NCI-H510A (cell line): Measurements from ENCODE around the gene CHEK2.
"Not testable (repeated sequence)": the region's sequence is repeated elsewhere in the genome, so short reads cannot be mapped to it uniquely, and the experiment has no call there.

Experiments used
- DNase-seq: peaks from one replicate; lab custom pipeline; 2025; lab: John Stamatoyannopoulos, UW

Gene CHEK2

DNA sequence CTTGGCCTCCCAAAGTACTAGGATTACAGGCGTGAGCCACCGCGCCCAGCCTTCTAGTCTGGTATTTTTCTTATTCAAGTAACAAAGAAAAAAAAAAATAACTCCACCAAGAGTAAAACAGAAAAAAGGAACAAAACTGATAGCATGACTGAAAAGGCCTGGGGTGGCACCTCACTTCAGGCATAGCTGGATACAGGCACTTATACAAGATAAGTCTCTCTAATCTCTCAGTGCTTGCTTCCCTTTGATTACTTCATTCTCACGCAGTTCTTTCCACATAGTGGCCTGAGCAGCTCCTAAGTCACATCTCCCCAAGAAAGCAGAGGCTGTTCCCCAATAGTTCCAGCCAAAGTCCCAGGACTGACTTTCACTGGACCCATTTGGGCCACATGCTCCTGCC lies 58.7 kb downstream of the CHEK2 start:
- DNase-seq, result not testable (repeated sequence)

- DNase-seq, result not testable (repeated sequence)
Measured at GRCh38 chr22:28680813-28681490, 60.7 kb downstream of the CHEK2 start.

GRCh38 chr22:28679611-28680287 lies 61.9 kb downstream of the CHEK2 start, which contains the start of gene TTC28:
Gene TTC28, minus strand, starts transcription at chr22:28679840. Its CDS starts 117 bp downstream, at chr22:28679723.
- DNase-seq, result not testable (repeated sequence)

DNA sequence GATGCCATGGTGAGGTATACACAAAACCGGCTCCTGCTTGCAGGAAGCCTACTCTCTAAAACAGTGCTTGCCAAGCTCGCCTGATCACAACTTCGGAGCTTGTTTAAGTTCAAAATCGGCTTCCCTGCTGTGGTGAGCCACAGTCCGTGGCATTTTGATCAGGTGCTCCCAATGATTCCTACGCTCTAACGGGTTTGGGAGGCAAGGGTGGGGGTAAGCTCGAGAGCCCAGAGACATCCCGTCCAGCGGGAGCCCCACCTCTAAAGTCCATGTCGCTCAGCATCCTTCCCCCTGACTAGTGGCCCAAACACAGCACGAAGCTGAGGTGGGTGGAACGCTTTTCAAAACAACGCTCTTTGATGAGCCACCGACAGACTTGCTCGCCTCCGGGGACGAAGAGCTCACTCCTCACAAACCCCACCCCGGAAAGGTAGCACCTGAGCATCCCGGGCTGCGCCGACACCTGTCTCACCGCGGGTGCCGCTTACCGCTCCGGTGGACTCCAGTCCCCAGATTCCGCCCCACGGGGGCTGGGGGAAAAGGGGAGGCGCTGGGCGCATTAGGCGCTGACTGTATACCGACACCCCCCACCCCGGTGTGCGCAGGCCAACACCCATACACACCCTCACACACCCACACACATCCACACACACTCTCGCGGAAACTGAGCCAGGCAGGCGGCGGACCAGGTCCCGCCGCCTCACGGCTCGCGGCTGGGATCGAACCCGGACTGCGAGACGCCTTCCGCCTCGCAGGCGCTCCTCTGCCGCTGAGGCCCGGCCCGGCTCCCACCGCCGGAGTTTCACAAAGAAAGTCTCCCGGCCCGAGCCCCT lies 62.6 kb downstream of the CHEK2 start:
- not testable (repeated sequence) for DNase-seq

DNA sequence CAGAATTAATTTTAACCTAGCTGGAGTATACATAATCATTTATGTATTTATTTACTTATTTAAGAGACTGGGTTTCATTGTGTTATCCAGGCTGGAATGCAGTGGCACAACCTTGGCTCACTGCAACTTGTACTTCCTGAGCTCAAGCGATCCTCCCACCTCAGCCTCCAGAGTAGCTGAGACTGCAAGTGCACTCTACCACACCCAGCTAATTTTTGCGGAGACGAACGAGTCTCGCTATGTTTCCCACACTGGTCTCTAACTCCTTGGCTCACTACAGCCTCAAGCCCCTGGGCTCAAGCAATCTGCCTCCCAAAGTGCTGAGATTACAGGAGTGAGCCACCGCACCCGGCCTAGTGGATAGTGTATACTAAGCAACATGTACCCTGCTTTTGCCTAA lies 63.5 kb downstream of the CHEK2 start:
- not testable (repeated sequence) for DNase-seq

DNA sequence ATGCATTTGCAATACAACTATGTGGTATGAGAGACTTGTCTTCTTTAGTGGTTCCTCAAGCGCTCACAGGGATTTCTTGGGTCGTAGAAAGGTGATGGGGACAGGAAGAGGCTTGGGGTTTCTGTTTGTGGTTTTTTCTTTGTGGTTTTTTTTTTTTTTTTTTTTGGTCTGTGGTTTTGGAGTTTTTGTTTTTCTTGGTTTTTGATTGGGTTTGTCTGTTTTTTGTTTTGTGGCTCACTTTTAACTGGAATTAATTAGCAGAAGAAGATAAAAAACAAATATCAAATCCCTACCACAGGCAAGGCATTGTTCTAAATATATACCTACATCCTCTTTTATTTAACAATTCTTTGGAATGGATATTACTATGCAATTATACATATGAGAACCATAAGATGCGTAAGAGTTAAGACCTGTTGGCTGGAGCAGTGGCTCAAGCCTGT lies 67.5 kb downstream of the CHEK2 start:
- no peak for DNase-seq

DNA sequence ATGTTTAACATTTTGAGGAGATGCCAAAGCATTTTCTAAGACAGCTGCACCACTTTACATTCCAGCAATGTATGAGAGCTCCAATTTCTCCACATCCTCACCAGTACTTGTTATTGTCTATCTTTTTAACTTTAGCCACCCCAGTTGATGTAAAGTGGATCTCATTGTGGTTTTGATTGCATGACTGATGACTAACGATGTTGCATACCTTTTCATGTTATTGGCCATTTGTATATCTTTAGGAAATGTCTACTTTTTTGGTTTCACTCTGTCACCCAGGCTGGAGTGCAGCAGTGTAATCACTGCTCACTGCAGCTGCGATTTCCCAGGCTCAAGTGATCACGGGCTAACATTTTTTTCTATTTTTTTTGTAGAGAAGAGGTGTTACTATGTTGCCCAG lies 70.9 kb downstream of the CHEK2 start:
- DNase-seq, result no peak

DNA sequence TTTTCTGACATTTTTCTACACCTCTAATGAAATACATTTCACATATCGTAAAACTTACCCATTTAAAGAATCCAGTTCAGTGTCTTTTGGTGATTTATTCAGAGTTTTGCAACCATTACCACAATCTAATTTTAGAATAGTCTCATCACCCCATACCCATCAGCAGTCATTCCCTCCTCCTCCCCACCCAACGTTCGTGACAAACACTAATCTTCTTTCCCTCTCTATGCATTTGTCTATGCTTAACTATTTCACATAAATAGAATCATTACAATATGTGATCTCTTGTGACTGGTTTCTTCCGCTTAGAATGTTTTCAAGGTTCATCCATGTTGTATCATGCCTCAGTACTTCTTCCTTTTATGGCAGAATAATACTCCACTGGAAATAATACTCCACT lies 71.5 kb downstream of the CHEK2 start:
- DNase-seq, result no peak

- no peak for DNase-seq
Measured at GRCh38 chr22:28669387-28669786, 72.2 kb downstream of the CHEK2 start.

- not testable (repeated sequence) for DNase-seq
Measured at GRCh38 chr22:28663569-28663942, 78.1 kb downstream of the CHEK2 start.

DNA sequence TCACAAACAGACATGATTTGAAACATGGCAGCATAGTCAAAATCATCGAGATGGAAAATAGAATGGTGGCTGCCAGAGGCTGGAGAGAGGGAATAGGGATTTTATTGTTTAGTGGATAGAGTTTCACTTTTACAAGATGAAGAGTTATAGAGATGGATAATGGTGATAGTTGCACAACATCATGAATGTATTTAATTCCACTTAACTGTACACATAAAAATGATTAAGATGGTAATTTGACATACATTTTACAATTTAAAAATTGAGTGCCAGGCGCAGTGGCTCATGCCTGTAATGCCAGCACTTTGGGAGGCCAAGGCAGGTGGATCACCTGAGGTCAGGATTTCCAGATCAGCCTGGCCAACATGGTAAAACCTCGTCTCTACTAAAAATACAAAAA lies 83.2 kb downstream of the CHEK2 start:
- DNase-seq, result no peak

- no peak for DNase-seq
Measured at GRCh38 chr22:28656181-28656580, 85.4 kb downstream of the CHEK2 start.

- no peak for DNase-seq
Measured at GRCh38 chr22:28650463-28650862, 91.2 kb downstream of the CHEK2 start.

- DNase-seq, result no peak
Measured at GRCh38 chr22:28648792-28649191, 92.8 kb downstream of the CHEK2 start.

DNA sequence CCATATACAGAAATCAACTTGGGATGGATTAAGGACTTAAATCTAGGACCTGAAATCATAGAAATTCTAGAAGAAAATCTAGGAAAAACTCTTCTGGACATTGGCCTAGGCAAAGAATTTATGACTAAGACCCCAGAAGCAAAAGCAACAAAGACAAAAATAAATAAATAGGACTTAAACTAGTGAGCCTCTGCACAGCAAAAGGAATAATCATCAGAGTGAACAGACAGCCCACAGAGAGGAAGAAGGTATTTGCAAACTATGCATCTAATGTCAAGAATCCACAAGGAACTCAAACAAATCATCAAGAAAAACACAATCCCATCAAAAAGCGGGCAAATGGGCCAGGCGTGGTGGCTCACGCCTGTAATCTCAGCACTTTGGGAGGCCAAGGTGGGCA lies 94.4 kb downstream of the CHEK2 start:
- DNase-seq, result no peak

DNA sequence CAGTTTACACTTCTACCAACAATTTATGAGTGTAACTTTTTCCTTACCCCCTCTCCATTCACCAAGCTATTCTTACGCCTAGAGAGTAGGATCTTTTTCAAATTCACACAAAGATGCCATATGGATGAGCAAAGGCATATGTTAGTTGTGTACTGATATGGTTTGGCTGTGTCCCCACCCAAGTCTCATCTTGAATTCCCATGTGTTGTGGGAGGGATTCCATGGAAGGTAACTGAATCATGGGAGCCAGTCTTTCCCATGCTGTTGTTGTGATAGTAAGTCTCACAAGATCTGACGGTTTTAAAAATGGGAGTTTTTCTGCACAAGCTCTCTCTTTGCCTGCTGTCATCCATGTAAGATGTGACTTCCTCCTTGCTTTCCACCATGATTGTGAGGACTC lies 102.3 kb downstream of the CHEK2 start:
- no peak for DNase-seq
